ENCODE data around the gene MEGF8.

DNA sequence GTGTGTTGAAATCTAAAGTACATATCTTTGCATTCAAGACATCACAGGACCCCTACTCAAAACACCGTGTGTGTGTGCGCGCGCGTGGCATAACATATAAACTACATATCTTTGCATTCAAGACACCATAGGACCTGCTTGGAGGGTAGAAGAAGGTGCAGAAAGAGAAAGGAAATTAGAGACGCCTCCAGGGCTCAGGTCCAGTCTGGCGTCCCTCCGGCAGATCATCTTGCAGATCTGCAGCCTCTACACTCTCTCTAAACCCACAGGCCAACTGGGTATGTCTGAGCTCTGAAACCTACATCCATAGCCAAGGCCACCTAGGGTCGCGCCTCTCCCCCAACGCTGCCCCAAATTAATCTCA lies 22.4 kb upstream of the MEGF8 start:
- TF ChIP-seq, protein P1, sequence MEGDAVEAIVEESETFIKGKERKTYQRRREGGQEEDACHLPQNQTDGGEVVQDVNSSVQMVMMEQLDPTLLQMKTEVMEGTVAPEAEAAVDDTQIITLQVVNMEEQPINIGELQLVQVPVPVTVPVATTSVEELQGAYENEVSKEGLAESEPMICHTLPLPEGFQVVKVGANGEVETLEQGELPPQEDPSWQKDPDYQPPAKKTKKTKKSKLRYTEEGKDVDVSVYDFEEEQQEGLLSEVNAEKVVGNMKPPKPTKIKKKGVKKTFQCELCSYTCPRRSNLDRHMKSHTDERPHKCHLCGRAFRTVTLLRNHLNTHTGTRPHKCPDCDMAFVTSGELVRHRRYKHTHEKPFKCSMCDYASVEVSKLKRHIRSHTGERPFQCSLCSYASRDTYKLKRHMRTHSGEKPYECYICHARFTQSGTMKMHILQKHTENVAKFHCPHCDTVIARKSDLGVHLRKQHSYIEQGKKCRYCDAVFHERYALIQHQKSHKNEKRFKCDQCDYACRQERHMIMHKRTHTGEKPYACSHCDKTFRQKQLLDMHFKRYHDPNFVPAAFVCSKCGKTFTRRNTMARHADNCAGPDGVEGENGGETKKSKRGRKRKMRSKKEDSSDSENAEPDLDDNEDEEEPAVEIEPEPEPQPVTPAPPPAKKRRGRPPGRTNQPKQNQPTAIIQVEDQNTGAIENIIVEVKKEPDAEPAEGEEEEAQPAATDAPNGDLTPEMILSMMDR (IDR thresholded peaks at IDR 0.05; ENCODE audit: insufficient read depth, low read length, poor library complexity, severe bottlenecking), result no peak
- TF ChIP-seq EZH2phosphoT487 (conservative IDR thresholded peaks at IDR 0.05; ENCODE audit: low read length), result no peak
